ENCODE data around the gene POU2F1. TPM values are rescaled to one million over a fixed set of nuclear protein-coding genes. Genes with fewer than 3 reads are reported as not detected.

POU2F1 gene
- total RNA-seq, 1 donor from 2014 or later = 15.3 TPM

DNA sequence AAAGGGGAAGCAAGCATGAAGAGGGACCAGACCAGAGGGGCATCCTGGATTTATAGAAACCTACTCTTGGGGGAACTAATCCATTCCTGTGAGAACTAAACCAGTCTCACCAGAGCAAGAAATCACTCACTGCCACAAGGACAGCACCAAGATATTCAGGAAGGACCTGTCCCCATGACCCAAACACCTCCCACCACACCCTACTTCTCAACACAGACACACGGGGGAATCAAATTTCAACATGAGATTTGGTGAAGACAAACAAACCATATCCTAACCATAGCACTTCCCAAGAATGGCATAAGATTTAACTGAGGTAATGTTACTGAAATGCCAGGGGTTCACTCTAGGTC lies 12.1 kb upstream of the POU2F1 start:
- H3K27ac Mint-ChIP-seq (ENCODE audit: unreplicated experiment) = no peak overlapping the region
- DNase-seq (ENCODE audit: extremely low spot score, unreplicated experiment) = no peak
- no peak overlapping the region for H3K4me3 Mint-ChIP-seq (ENCODE audit: unreplicated experiment)
- no peaks in the 10 kb centered on the region for H3K36me3 Mint-ChIP-seq (ENCODE audit: unreplicated experiment)
- H3K4me1 Mint-ChIP-seq (ENCODE audit: unreplicated experiment) = peaks cover 7% of the 10 kb centered on the region
- peaks cover 11% of the 10 kb centered on the region for H3K9me3 Mint-ChIP-seq (ENCODE audit: unreplicated experiment)
- TF ChIP-seq CTCF (IDR thresholded peaks at IDR 0.05) = no peak
- no peaks in the 10 kb centered on the region for H3K27me3 Mint-ChIP-seq (ENCODE audit: unreplicated experiment)

DNA sequence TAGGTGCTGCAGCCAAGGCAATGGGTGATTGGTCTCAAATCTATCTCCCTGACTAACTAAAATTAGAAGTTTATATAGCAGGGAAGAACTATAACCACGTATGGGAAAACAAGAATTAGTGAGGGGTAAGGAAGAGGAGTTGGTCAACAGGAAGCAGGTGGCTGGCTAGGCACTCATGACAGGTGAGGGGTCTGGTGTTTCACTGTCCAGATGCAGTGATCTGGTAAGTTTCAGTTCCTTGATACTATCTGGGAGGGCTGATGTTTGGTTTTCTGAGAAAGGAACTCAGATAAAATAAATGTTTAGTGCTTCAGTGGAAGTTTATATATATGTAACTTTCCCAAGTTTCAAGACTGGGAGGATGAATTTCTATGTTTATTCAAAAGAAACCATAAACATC lies 11.6 kb upstream of the POU2F1 start:
- peaks cover 7% of the 10 kb centered on the region for H3K4me1 Mint-ChIP-seq (ENCODE audit: unreplicated experiment)
- H3K4me3 Mint-ChIP-seq (ENCODE audit: unreplicated experiment) = no peak overlapping the region
- no peak for DNase-seq (ENCODE audit: extremely low spot score, unreplicated experiment)
- H3K27me3 Mint-ChIP-seq (ENCODE audit: unreplicated experiment) = no peaks in the 10 kb centered on the region
- no peaks in the 10 kb centered on the region for H3K36me3 Mint-ChIP-seq (ENCODE audit: unreplicated experiment)
- peaks cover 11% of the 10 kb centered on the region for H3K9me3 Mint-ChIP-seq (ENCODE audit: unreplicated experiment)
- no peak overlapping the region for H3K27ac Mint-ChIP-seq (ENCODE audit: unreplicated experiment)
- no peak for TF ChIP-seq CTCF (IDR thresholded peaks at IDR 0.05)

DNA sequence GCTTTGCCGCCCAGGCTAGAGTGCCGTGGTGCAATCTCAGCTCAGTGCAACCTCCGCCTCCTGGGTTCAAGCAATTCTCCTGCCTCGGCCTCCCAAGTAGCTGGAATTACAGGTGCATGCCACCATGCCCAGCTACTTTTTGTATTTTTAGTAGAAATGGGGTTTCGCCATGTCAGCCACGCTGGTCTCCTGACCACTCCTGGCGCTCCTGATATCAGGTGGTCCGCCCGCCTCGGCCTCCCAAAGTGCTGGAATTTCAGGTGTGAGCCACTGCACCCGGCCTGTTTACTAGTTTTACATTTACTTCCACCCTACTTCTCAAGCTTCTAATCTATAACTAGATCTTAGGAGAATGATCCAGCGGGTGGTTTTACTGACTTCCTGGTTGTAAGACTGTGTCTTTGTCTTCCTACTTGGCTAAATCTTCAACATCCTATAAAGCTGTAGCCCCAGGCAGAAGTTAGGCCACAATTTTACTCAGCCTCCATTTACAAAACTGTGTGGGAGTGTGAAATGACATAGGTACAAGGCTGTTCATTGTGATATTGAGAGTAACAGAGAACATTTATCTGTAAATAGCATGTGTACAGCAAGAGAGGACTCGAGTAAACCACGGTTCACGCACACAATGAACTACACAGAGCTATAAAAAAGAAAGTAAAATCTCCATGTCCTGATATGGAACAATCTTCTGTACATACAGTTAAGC lies 9.6 kb upstream of the POU2F1 start:
- no peaks in the 10 kb centered on the region for H3K4me1 Mint-ChIP-seq (ENCODE audit: unreplicated experiment)
- peaks cover 2% of the 10 kb centered on the region for H3K27me3 Mint-ChIP-seq (ENCODE audit: unreplicated experiment)
- H3K9me3 Mint-ChIP-seq (ENCODE audit: unreplicated experiment) = peaks cover 13% of the 10 kb centered on the region
- no peak overlapping the region for H3K27ac Mint-ChIP-seq (ENCODE audit: unreplicated experiment)
- DNase-seq (ENCODE audit: extremely low spot score, unreplicated experiment) = no peak
- H3K4me3 Mint-ChIP-seq (ENCODE audit: unreplicated experiment) = no peak overlapping the region
- H3K36me3 Mint-ChIP-seq (ENCODE audit: unreplicated experiment) = no peaks in the 10 kb centered on the region
- no peak for TF ChIP-seq CTCF (IDR thresholded peaks at IDR 0.05)

DNA sequence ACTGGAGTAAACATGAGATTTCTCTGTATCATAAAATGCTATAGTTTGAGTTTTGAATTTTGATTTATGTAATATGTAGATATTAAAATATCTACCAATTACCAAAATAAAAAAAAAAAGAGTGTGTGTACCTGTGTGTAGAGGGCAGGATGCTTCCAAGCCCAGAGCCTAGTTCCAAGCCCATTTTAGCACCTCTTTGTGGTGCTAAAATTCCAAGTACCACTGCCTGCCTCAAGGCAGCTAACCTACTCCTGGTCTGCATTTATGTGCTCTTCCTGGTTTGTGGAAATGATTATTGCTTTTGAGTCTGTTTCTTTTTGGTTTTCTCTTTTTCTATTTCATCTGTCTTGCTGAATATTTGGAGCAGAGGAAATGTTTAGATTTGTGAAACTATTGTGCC lies 8.7 kb upstream of the POU2F1 start:
- no peak for TF ChIP-seq CTCF (IDR thresholded peaks at IDR 0.05)
- Mint-ChIP-seq H3K4me1 (ENCODE audit: unreplicated experiment) (no peaks in the 10 kb centered on the region), H3K36me3 (ENCODE audit: unreplicated experiment) (no peaks in the 10 kb centered on the region), H3K9me3 (ENCODE audit: unreplicated experiment) (peaks cover 22% of the 10 kb centered on the region), H3K27me3 (ENCODE audit: unreplicated experiment) (peaks cover 2% of the 10 kb centered on the region), H3K4me3 (ENCODE audit: unreplicated experiment) (no peak overlapping the region), H3K27ac (ENCODE audit: unreplicated experiment) (no peak overlapping the region)
- no peak for DNase-seq (ENCODE audit: extremely low spot score, unreplicated experiment)

GRCh38 chr1:167216809-167217208 lies 3.9 kb upstream of the POU2F1 start:
- TF ChIP-seq CTCF (IDR thresholded peaks at IDR 0.05) = no peak
- no peak overlapping the region for H3K27ac Mint-ChIP-seq (ENCODE audit: unreplicated experiment)
- no peak overlapping the region for H3K4me3 Mint-ChIP-seq (ENCODE audit: unreplicated experiment)
- peaks cover 2% of the 10 kb centered on the region for H3K27me3 Mint-ChIP-seq (ENCODE audit: unreplicated experiment)
- DNase-seq (ENCODE audit: extremely low spot score, unreplicated experiment) = no peak
- peaks cover 11% of the 10 kb centered on the region for H3K9me3 Mint-ChIP-seq (ENCODE audit: unreplicated experiment)
- H3K36me3 Mint-ChIP-seq (ENCODE audit: unreplicated experiment) = no peaks in the 10 kb centered on the region
- H3K4me1 Mint-ChIP-seq (ENCODE audit: unreplicated experiment) = peaks cover 12% of the 10 kb centered on the region

Data from osteocyte (in vitro differentiated cells).